ENCODE measurements around the gene EMX2.

The EMX2 gene

GRCh38 chr10:117543225-117544003, 868 bp downstream of the EMX2 start (continued):
- TF ChIP-seq BCL11B (tag by site-specific recombination; IDR thresholded peaks at IDR 0.05; ENCODE audit: low read depth) = no peak
- TF ChIP-seq KLF8 (tag by site-specific recombination; IDR thresholded peaks at IDR 0.05) = peak; percentile 97
- no peak; the same call in 1 of the 2 replicates for TF ChIP-seq OSR2 (tag by site-specific recombination; IDR thresholded peaks at IDR 0.05)
- TF ChIP-seq ZNF664 (tag by site-specific recombination; IDR thresholded peaks at IDR 0.05) = no peak
- no peak for TF ChIP-seq ZNF792 (tag by site-specific recombination; IDR thresholded peaks at IDR 0.05)
- no peak for TF ChIP-seq ZNF768 (tag by site-specific recombination; IDR thresholded peaks at IDR 0.05)
- TF ChIP-seq, protein P1, sequence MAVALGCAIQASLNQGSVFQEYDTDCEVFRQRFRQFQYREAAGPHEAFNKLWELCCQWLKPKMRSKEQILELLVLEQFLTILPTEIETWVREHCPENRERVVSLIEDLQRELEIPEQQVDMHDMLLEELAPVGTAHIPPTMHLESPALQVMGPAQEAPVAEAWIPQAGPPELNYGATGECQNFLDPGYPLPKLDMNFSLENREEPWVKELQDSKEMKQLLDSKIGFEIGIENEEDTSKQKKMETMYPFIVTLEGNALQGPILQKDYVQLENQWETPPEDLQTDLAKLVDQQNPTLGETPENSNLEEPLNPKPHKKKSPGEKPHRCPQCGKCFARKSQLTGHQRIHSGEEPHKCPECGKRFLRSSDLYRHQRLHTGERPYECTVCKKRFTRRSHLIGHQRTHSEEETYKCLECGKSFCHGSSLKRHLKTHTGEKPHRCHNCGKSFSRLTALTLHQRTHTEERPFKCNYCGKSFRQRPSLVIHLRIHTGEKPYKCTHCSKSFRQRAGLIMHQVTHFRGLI (tag by site-specific recombination; IDR thresholded peaks at IDR 0.05) = peak; percentile 95
- TF ChIP-seq ZBTB8A (tag by site-specific recombination; IDR thresholded peaks at IDR 0.05) = peak; percentile 96
- no peak for TF ChIP-seq ZNF239 (tag by site-specific recombination; IDR thresholded peaks at IDR 0.05)
- TF ChIP-seq ZNF785 (tag by site-specific recombination; IDR thresholded peaks at IDR 0.05) = no peak
- no peak for TF ChIP-seq REPIN1 (tag by site-specific recombination; IDR thresholded peaks at IDR 0.05; ENCODE audit: low read depth)
- peak; percentile 67; the same call in 1 of the 2 replicates for TF ChIP-seq ZNF391 (tag by site-specific recombination; IDR thresholded peaks at IDR 0.05; ENCODE audit: borderline replicate concordance, low read depth)
- no peak for TF ChIP-seq ZFP3 (tag by site-specific recombination; IDR thresholded peaks at IDR 0.05; ENCODE audit: low read depth)
- TF ChIP-seq KLF9 (tag by site-specific recombination; IDR thresholded peaks at IDR 0.05; ENCODE audit: low read depth) = peak; percentile 95
- no peak for TF ChIP-seq ZNF214 (tag by site-specific recombination; IDR thresholded peaks at IDR 0.05; ENCODE audit: borderline replicate concordance)
- TF ChIP-seq KLF7 (tag by site-specific recombination; IDR thresholded peaks at IDR 0.05; ENCODE audit: borderline replicate concordance) = 0 out of 2 replicates have a peak, but pooled peaks have one; percentile 54
- no peak for TF ChIP-seq ZSCAN23 (tag by site-specific recombination; IDR thresholded peaks at IDR 0.05)
- no peak for TF ChIP-seq MYNN (tag by site-specific recombination; IDR thresholded peaks at IDR 0.05; ENCODE audit: borderline replicate concordance)
- peak; percentile 24; the same call in 1 of the 2 replicates for TF ChIP-seq ZNF76 (tag by site-specific recombination; IDR thresholded peaks at IDR 0.05; ENCODE audit: borderline replicate concordance, low read depth)
- TF ChIP-seq ZNF24 (tag by site-specific recombination; IDR thresholded peaks at IDR 0.05) = no peak
- TF ChIP-seq ZNF398 (tag by site-specific recombination; IDR thresholded peaks at IDR 0.05) = peak; percentile 10; the same call in 1 of the 2 replicates
- no peak for TF ChIP-seq ZNF18 (tag by site-specific recombination; IDR thresholded peaks at IDR 0.05)
- peak; percentile 36; the same call in 1 of the 2 replicates for TF ChIP-seq ZNF121 (tag by site-specific recombination; IDR thresholded peaks at IDR 0.05)
- TF ChIP-seq ZNF600 (tag by site-specific recombination; IDR thresholded peaks at IDR 0.05) = 0 out of 2 replicates have a peak, but pooled peaks have one; percentile 56
- TF ChIP-seq SP3 (tag by site-specific recombination; IDR thresholded peaks at IDR 0.05) = peak; percentile 69
- peak; percentile 22; the same call in 1 of the 2 replicates for TF ChIP-seq HOXD13 (CRISPR knock-in tag; IDR thresholded peaks at IDR 0.05; ENCODE audit: borderline replicate concordance)
- peak; percentile 89 for TF ChIP-seq ZFHX2 (tag by site-specific recombination; conservative IDR thresholded peaks at IDR 0.05)
- TF ChIP-seq, protein P2, sequence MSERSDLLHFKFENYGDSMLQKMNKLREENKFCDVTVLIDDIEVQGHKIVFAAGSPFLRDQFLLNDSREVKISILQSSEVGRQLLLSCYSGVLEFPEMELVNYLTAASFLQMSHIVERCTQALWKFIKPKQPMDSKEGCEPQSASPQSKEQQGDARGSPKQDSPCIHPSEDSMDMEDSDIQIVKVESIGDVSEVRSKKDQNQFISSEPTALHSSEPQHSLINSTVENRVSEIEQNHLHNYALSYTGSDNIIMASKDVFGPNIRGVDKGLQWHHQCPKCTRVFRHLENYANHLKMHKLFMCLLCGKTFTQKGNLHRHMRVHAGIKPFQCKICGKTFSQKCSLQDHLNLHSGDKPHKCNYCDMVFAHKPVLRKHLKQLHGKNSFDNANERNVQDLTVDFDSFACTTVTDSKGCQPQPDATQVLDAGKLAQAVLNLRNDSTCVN (tag by site-specific recombination; optimal IDR thresholded peaks at IDR 0.05) = peak; percentile 99
- TF ChIP-seq ZNF837 (tag by site-specific recombination; IDR thresholded peaks at IDR 0.05) = no peak
- TF ChIP-seq ZNF114 (tag by site-specific recombination; IDR thresholded peaks at IDR 0.05) = no peak
- TF ChIP-seq ZNF777 (tag by site-specific recombination; IDR thresholded peaks at IDR 0.05; ENCODE audit: borderline replicate concordance) = peak; percentile 83; the same call in 1 of the 2 replicates
- peak; percentile 92; the same call in 1 of the 2 replicates for TF ChIP-seq ZNF2 (tag by site-specific recombination; IDR thresholded peaks at IDR 0.05)

Data from HEK293 (cell line).